Cardiac septum (tissue), 1 donor: ENCODE measurements around the gene ZFHX3. TPM values are rescaled to one million over a fixed set of nuclear protein-coding genes. Genes with fewer than 3 reads are reported as not detected.

Experiments
- DNase-seq: peaks from one replicate; pipeline ENCODE4 v3.0.0-alpha.2; 2020; ENCODE audit warnings: low spot score
- intact Hi-C: fragments of 100-400 bp; cut with DNase I; formaldehyde crosslinking; loops from one replicate; pipeline ENCODE4 v1.14.0; 2022
- total RNA-seq: library from RNA; stranded (reverse); fragmentation: NEBNext Ultra II Directional; extraction: Animal tissue kit (Norgen Biotek cat#: 25700); gene quantifications from one replicate; pipeline ENCODE4 v1.2.1, GENCODE V29; 2021
- donor health status: DM: no; HTN: no; CAD: no.

The ZFHX3 gene
- total RNA-seq, 1 donor from 2014 or later = 15.7 TPM

GRCh38 chr16:72908362-72909167, 139.4 kb downstream of the ZFHX3 start:
- intact Hi-C loops = no loop called here

DNA sequence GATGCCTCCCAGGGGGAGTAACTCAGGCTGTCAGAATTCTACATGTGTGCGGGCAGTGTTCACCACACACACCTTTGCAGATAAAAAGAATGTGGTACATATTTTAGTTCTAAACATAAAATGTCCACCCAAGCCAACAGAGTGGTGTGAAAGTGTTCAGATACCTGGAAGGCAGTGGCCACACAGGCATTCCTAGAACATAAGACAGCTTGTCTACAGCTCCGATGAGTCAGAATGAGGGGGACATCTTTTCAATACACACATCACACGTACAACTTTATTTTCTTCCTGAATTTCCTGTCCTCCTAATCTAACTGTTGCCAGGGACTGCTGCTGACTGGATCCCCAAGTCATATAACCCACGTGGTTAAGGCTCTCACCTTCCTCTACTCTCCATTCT, 142.3 kb downstream of the ZFHX3 start:
- intact Hi-C loops = no loop called here
- DNase-seq = no peak

More at GRCh38 chr16:72908362-72909167, 139.4 kb downstream of the ZFHX3 start:
- DNase-seq = no peak

- intact Hi-C loops = no loop called here
- no peak for DNase-seq
Observed at GRCh38 chr16:72903176-72903575, 144.8 kb downstream of the ZFHX3 start.

- intact Hi-C loops = no loop called here
- DNase-seq = no peak
Observed at GRCh38 chr16:72902206-72902605, 145.7 kb downstream of the ZFHX3 start.

GRCh38 chr16:72901000-72901627, 146.8 kb downstream of the ZFHX3 start:
- DNase-seq = no peak

DNA sequence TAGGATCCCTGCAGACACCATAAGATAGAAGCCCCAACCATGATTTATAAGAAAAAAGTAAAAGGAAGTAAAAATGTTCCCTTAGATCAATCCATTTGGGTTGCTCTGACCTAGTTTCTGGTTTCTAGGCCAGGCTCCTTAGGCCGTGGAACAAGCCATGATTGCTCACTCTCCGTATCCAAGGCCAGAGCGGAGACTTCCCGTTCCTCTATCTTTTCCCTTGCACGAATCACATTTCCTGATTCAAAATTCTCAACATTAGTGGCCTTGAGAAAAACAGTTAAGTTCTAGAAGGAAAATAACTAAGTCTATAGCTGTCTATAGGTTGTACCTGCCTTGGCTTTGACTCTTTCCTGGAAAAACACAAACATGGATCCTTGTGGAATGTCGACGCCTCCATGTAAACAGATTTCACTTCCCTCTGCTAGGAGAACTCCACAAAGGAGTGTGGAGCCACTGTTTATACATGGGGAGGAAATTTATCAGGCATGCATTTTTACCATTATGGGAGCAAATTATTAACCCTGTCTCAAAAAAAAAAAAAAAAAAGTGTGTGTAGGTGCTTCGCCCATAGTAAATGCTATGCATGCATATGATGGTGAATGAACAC, 149.6 kb downstream of the ZFHX3 start:
- no peak for DNase-seq
- intact Hi-C loops = no loop called here

More at GRCh38 chr16:72901000-72901627, 146.8 kb downstream of the ZFHX3 start:
- intact Hi-C loops = no loop called here

DNA sequence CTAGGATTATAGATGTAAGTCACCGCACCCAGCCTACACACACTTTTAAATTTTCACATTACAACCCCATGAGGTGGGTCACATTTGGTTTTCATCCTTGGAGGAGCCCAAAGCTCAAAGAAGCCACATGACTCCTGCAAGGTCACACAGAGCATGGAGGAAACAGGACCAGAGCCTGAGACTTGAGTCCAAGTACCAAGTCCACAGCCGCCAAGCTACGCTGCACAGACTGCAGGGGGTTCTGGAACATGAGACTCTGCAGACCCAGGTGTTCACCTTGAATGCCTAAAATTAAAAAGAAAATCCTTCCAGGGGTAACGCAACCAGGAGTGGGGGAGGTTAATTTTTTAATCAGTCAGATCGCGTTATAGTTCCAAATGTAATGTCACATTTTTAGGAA, 150.2 kb downstream of the ZFHX3 start:
- DNase-seq = no peak
- intact Hi-C loops = no loop called here

DNA sequence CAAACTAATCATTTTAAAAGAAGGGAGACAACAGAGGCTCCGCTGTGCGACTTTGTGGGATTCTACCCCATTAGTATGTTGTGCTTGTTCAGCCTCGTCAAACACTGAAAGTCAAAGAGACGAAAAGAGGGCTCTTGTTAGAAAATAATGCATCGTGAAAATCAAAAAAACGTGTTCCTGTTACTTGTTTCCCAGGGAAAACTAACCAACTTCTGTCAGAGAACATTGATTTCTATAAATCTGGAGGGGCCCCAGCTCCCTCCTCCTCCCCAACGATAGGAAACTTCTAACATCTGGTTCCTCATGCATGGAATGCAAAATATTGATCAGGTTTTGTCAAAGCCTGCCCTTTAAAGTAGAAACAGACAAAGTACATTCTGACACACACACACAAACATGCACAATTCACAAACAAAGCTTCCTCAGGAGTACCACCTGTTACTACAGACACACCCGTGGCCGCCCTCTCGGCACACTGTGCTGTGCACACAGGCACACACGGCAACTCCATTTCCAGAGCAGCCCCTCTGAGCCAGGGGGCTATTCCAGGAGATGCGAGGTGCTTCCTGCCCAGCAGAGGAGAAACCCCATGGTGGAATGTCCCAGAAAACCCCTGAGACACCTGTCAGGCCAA, 151.3 kb downstream of the ZFHX3 start:
- no peak for DNase-seq
- intact Hi-C loops = no loop called here

DNA sequence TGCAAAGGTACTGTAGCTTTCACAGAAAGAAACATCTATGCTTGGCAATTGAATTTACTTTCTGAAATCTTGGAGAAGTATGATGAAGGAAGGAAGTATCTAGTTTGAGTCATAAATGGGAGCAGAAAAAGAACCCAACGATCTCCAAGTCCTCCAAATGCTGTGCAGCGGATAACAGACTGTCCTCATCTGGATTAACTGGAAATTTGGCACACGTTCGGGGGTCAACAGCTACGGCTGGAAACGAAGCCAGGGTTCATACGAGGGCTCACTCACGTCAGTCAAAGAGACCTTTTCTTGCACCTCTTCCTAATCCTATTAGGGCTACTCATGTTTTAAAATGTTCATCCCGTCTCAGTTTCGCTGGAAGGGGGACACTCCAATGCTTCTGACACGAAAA, 152.0 kb downstream of the ZFHX3 start:
- no peak for DNase-seq
- intact Hi-C loops = no loop called here

- DNase-seq = no peak
- intact Hi-C loops = no loop called here
Observed at GRCh38 chr16:72894293-72895151, 153.4 kb downstream of the ZFHX3 start.

DNA sequence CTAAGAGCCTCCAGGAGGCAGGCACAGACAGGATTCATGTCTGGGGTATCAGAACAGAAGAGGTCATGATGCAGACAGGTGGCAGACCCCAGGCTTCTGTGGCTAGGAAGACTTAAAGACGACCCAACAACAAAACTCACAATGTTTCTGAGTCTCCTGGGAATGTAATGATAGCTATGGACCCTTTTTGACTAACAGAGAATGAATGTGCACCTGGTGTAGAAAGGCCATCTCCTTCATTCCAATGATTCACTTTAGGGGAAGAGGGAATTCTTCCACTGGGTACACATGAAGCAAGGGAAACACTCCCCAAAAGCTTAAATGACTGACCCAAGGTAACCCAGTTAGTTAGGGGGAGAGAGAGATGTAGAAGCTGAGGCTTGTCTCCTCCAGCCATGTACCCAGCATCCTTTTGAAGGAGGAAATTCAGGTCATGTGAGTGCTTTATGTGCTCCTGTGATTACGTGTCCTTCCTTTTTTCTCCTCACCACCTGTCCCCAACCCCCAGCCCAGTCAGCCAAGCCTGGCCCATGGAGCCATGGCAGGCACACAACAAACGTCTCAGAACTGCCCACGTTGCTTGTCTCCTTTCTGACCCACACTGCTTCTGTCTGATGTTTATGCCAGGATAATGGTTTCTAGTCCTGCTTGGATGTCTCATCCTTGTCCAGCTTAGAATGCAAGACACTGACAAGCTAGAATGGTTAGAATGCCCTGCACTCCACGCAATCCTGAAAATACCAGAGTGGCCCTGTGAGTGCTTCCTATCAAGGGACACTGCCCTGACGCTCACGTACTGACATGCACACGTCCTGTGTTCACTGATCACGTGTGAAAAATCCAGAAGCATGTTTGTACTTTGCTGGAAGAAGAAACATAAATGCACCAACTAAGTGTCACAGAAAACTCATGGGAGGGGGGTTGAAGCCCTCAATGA, 156.4 kb downstream of the ZFHX3 start:
- no peak for DNase-seq
- intact Hi-C loops = no loop called here

GRCh38 chr16:72890587-72890986, 157.3 kb downstream of the ZFHX3 start:
- intact Hi-C loops = no loop called here
- DNase-seq = no peak

- intact Hi-C loops = no loop called here
- no peak for DNase-seq
Observed at GRCh38 chr16:72889616-72890582, 158.0 kb downstream of the ZFHX3 start.

DNA sequence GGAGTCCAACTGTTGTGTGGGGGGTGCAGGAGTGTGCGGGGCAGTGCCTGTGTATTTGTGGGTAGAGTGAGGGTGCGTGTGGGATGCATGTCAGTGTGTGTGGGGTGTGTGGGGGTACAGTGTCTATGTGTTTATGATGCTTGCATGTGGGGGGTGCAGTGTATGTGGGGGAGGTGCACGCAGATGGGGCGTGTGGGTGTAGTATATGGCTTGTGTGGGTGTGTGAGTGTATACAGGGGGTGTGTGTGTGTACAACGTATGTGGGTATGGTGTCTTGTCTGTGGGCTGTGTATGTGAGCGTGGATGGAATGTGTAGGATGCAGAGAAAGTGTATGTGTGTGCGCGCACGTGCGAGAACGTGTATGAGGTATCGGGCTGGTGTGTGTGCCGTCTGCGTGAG, 160.4 kb downstream of the ZFHX3 start:
- no peak for DNase-seq
- intact Hi-C loops = no loop called here

DNA sequence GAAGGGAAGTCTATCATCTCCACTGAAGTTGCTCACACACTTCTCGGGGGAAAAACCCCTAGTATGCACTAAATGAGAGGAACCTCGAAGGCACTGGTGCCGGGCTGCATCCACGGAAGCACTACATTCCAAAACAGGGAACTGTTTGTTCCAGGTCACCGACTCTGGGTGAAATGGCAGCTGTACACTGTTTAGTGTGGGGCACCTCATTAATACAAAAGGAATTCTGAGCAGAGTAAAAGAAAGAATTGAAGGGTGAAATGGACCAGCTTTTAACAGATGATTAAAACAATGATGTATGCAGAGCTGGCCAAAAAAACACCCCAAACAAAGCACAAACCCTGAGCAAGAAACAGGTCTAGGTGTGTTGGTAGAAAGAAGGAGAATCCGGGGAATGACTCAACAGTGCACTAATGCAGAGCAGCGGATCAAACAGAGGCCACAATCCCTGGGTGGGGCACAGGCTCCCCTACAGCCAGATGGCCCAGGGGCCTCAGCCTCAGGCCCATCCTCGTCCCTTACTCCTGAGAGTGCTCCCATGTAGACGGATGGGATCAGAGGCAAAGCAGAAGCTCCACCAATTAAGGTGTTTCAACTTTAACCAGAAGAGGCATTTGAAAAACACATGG, 161.5 kb downstream of the ZFHX3 start:
- no peak for DNase-seq
- intact Hi-C loops = no loop called here

DNA sequence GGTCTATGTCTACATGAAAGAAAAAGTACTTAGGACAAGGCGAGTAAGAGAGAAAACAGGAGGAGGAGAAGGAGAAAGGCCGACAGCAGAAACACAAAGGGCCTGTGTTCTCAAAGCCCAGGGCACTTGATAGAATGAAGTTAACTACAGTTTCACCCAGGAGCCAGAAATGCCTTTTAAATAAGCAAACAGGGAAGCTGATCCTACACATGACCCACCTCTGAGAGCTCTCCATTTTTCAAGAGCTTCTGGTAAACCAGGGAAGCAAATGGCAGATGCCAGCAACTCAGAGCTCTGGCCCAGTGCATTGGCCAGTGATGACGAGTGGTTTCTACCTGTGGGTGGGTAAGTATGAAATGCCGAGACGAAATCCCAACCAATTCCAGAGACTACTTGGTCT, 163.4 kb downstream of the ZFHX3 start:
- intact Hi-C loops = no loop called here
- DNase-seq = no peak

GRCh38 chr16:72884037-72884436, 163.9 kb downstream of the ZFHX3 start:
- no peak for DNase-seq
- intact Hi-C loops = no loop called here
